K562 (cell line): Measurements from ENCODE around the gene VDAC1. TPM values are rescaled to one million over a fixed set of nuclear protein-coding genes. Genes with fewer than 3 reads are reported as not detected.

Experiments
- CBX8 ChIP-seq: fragments of 200-600 bp; sonication (generic); IDR thresholded peaks from 2 replicates; pipeline ENCODE4 v1.6.1; 2012; ENCODE audit warnings: borderline replicate concordance, mixed run types, low read depth, mild to moderate bottlenecking, moderate library complexity, mixed read lengths, low read length, control low read depth, inconsistent platforms; ENCODE audit not compliant: poor library complexity, severe bottlenecking; ENCODE audit errors: extremely low read depth
- MIER1 ChIP-seq: fragments of 450-650 bp; IDR thresholded peaks from 2 replicates; pipeline ENCODE4 v1.6.1; 2016; ENCODE audit warnings: antibody characterized with exemption, mild to moderate bottlenecking, low read depth
- NR2C1 ChIP-seq, 2 experiments: fragments of 450-650 bp; IDR thresholded peaks; 2 replicates each; pipeline ENCODE4 v1.6.1; 2017; ENCODE audit warnings: mild to moderate bottlenecking in 2 of 2, antibody characterized with exemption in 1 of 2, inconsistent platforms in 1 of 2, missing compliant biosample characterization in 1 of 2, missing genetic modification characterization in 1 of 2
- ZBTB8A ChIP-seq: fragments of 450-650 bp; IDR thresholded peaks from 2 replicates; pipeline ENCODE4 v1.6.1; 2018; ENCODE audit warnings: mild to moderate bottlenecking, moderate library complexity; ENCODE audit not compliant: partially characterized antibody
- ZFPM2 ChIP-seq: fragments of 250-450 bp; sonication (Bioruptor Pico); IDR thresholded peaks from 2 replicates; pipeline ENCODE4 v1.5.1; 2022; ENCODE audit warnings: mild to moderate bottlenecking
- ZNF239 ChIP-seq: fragments of 250-450 bp; sonication (Bioruptor Pico); IDR thresholded peaks from 2 replicates; pipeline ENCODE4 v1.4.0; 2020; ENCODE audit warnings: mild to moderate bottlenecking
- ZNF24 ChIP-seq: fragments of 450-650 bp; IDR thresholded peaks from 2 replicates; pipeline ENCODE4 v1.6.1; 2016
- ZNF445 ChIP-seq: fragments of 250-450 bp; sonication (Bioruptor Pico); IDR thresholded peaks from 2 replicates; pipeline ENCODE4 v1.4.0; 2020; ENCODE audit warnings: low read depth, mild to moderate bottlenecking, moderate library complexity
- polyA plus RNA-seq, 8 experiments: library from polyadenylated mRNA; depleted of rRNA in 4 of 8; stranded (reverse) in 5 of 8; unstranded in 3 of 8; fragments of >200 nt; fragmentation: Nextera tagmentation in 2 of 8; fragmentation: Illumina TruSeq in 1 of 8; extraction: Ambion mirVana in 2 of 8; extraction: Trizol in 1 of 8; gene quantifications; 2 replicates each; pipeline versions ENCODE4 v1.2.1 to v1.2.3, GENCODE V29; 2011 to 2014; ENCODE audit warnings: inconsistent platforms in 1 of 8, missing spikeins in 1 of 8
- total RNA-seq, 7 experiments: library from RNA; depleted of rRNA in 6 of 7; stranded (reverse); fragments of >200 nt in 6 of 7; fragmentation: Illumina TruSeq in 2 of 7; extraction: Trizol in 2 of 7; gene quantifications; 2 replicates each; pipeline versions ENCODE4 v1.2.1 to v1.2.3, GENCODE V29; 2011 to 2021; ENCODE audit warnings: low replicate concordance in 1 of 7
- TF ChIP-seq, protein P1 (sequence below): fragments of 450-650 bp; formaldehyde crosslinking; IDR thresholded peaks from 2 replicates; pipeline ENCODE4 v1.4.0; 2020; ENCODE audit warnings: mild to moderate bottlenecking
- TF ChIP-seq, protein P2 (sequence below): sonication (generic); IDR thresholded peaks from 2 replicates; pipeline ENCODE4 v1.6.1; 2016
- TF ChIP-seq, protein P3 (sequence below): fragments of 450-650 bp; IDR thresholded peaks from 2 replicates; pipeline ENCODE4 v1.6.1; 2016; ENCODE audit warnings: borderline replicate concordance
- TF ChIP-seq, protein P4 (sequence below): fragments of 450-650 bp; IDR thresholded peaks from 2 replicates; pipeline ENCODE4 v1.6.1; 2016
- TF ChIP-seq, protein P5 (sequence below): fragments of 450-650 bp; IDR thresholded peaks from 2 replicates; pipeline ENCODE4 v1.6.1; 2016; ENCODE audit warnings: low read depth

Gene VDAC1
- total and polyA plus RNA-seq, 9 of the 15 experiments (the other 6 are each of a cell fraction or from before 2014, with no cell fraction given): 168 to 366 (median 293) TPM

DNA sequence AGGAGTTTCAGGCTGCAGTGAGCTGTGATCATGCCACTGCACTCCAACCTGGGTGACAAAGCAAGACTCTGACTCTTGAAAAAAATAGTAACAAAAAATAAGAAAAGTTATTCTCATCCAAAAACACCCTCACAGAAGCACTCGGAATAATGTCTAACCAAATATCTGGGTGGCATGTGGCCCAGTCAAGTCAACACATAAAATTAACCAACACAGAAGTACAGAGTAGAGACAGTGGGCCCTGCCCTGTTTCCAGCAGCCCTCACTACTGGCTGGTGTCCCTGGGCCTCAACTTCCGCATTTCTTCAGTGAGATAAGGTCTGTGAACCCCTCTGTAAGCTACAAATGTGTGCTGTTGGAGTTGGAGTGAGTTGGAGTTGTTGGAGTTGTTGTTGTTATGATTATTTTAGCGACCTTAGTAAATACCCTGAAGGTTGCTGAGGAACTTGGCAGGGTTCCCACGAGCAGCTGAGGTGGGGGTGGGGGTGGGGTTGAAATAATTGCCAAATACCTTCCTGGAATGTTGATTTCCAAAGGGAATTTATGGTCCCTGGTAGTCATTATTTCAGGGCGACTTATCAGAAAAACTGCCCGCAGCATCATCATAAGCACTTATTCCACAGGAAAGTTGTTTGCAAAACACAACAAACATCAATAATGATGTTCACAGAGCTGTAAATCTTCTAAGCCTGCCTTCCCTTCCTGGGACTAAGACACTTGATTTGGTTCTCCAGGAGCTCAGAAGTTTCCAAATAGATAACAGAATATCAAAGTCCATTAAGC, 66.5 kb downstream of the VDAC1 start (continued):
- TF ChIP-seq ZNF24 (no peak), MIER1 (no peak), CBX8 (no peak), NR2C1 (IDR thresholded peaks at IDR 0.05) (no peak), NR2C1 (tag; IDR thresholded peaks at IDR 0.05) (0 out of 2 replicates have a peak, but pooled peaks have one; percentile 45), ZNF445 (0 out of 2 replicates have a peak, but pooled peaks have one; percentile 3), ZFPM2 (CRISPR knock-in tag) (no peak), ZBTB8A (no peak), ZNF239 (CRISPR knock-in tag) (no peak)
- TF ChIP-seq, protein P1, sequence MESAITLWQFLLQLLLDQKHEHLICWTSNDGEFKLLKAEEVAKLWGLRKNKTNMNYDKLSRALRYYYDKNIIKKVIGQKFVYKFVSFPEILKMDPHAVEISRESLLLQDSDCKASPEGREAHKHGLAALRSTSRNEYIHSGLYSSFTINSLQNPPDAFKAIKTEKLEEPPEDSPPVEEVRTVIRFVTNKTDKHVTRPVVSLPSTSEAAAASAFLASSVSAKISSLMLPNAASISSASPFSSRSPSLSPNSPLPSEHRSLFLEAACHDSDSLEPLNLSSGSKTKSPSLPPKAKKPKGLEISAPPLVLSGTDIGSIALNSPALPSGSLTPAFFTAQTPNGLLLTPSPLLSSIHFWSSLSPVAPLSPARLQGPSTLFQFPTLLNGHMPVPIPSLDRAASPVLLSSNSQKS (CRISPR knock-in tag): no peak
- TF ChIP-seq, protein P2, sequence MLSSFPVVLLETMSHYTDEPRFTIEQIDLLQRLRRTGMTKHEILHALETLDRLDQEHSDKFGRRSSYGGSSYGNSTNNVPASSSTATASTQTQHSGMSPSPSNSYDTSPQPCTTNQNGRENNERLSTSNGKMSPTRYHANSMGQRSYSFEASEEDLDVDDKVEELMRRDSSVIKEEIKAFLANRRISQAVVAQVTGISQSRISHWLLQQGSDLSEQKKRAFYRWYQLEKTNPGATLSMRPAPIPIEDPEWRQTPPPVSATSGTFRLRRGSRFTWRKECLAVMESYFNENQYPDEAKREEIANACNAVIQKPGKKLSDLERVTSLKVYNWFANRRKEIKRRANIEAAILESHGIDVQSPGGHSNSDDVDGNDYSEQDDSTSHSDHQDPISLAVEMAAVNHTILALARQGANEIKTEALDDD: peak; percentile 18; the same call in 1 of the 2 replicates
- TF ChIP-seq, protein P3, sequence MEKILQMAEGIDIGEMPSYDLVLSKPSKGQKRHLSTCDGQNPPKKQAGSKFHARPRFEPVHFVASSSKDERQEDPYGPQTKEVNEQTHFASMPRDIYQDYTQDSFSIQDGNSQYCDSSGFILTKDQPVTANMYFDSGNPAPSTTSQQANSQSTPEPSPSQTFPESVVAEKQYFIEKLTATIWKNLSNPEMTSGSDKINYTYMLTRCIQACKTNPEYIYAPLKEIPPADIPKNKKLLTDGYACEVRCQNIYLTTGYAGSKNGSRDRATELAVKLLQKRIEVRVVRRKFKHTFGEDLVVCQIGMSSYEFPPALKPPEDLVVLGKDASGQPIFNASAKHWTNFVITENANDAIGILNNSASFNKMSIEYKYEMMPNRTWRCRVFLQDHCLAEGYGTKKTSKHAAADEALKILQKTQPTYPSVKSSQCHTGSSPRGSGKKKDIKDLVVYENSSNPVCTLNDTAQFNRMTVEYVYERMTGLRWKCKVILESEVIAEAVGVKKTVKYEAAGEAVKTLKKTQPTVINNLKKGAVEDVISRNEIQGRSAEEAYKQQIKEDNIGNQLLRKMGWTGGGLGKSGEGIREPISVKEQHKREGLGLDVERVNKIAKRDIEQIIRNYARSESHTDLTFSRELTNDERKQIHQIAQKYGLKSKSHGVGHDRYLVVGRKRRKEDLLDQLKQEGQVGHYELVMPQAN: no peak
- TF ChIP-seq, protein P4, sequence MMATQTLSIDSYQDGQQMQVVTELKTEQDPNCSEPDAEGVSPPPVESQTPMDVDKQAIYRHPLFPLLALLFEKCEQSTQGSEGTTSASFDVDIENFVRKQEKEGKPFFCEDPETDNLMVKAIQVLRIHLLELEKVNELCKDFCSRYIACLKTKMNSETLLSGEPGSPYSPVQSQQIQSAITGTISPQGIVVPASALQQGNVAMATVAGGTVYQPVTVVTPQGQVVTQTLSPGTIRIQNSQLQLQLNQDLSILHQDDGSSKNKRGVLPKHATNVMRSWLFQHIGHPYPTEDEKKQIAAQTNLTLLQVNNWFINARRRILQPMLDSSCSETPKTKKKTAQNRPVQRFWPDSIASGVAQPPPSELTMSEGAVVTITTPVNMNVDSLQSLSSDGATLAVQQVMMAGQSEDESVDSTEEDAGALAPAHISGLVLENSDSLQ: peak; percentile 69
- TF ChIP-seq, protein P5, sequence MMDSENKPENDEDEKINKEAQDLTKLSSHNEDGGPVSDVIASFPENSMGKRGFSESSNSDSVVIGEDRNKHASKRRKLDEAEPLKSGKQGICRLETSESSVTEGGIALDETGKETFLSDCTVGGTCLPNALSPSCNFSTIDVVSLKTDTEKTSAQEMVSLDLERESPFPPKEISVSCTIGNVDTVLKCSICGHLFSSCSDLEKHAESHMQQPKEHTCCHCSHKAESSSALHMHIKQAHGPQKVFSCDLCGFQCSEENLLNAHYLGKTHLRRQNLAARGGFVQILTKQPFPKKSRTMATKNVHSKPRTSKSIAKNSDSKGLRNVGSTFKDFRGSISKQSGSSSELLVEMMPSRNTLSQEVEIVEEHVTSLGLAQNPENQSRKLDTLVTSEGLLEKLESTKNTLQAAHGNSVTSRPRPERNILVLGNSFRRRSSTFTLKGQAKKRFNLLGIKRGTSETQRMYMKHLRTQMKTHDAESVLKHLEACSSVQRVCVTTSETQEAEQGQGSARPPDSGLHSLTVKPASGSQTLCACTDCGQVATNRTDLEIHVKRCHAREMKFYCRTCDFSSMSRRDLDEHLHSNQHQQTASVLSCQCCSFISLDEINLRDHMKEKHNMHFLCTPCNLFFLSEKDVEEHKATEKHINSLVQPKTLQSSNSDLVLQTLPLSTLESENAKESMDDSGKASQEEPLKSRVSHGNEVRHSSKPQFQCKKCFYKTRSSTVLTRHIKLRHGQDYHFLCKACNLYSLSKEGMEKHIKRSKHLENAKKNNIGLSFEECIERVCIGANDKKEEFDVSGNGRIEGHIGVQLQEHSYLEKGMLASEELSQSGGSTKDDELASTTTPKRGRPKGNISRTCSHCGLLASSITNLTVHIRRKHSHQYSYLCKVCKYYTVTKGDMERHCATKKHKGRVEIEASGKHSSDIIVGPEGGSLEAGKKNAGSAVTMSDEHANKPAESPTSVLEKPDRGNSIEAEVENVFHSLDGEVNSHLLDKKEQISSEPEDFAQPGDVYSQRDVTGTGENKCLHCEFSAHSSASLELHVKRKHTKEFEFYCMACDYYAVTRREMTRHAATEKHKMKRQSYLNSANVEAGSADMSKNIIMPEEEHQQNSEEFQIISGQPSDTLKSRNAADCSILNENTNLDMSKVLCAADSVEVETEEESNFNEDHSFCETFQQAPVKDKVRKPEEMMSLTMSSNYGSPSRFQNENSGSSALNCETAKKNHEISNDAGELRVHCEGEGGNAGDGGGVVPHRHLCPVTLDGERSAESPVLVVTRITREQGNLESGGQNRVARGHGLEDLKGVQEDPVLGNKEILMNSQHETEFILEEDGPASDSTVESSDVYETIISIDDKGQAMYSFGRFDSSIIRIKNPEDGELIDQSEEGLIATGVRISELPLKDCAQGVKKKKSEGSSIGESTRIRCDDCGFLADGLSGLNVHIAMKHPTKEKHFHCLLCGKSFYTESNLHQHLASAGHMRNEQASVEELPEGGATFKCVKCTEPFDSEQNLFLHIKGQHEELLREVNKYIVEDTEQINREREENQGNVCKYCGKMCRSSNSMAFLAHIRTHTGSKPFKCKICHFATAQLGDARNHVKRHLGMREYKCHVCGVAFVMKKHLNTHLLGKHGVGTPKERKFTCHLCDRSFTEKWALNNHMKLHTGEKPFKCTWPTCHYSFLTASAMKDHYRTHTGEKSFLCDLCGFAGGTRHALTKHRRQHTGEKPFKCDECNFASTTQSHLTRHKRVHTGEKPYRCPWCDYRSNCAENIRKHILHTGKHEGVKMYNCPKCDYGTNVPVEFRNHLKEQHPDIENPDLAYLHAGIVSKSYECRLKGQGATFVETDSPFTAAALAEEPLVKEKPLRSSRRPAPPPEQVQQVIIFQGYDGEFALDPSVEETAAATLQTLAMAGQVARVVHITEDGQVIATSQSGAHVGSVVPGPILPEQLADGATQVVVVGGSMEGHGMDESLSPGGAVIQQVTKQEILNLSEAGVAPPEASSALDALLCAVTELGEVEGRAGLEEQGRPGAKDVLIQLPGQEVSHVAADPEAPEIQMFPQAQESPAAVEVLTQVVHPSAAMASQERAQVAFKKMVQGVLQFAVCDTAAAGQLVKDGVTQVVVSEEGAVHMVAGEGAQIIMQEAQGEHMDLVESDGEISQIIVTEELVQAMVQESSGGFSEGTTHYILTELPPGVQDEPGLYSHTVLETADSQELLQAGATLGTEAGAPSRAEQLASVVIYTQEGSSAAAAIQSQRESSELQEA: no peak
